HG03342 (cell line): ENCODE measurements around the gene CCNL1.

Source experiments
- ATAC-seq: cut with Tn5 transposase; IDR thresholded peaks from one replicate; pipeline ENCODE4 v1.9.1; 2021; ENCODE audit warnings: mild to moderate bottlenecking, moderate library complexity; ENCODE audit not compliant: unreplicated experiment

CCNL1 gene

GRCh38 chr3:157126365-157126764 is 33.6 kb downstream of the CCNL1 start:
- ATAC-seq: no peak

GRCh38 chr3:157125101-157125500 is 34.8 kb downstream of the CCNL1 start:
- no peak for ATAC-seq

- ATAC-seq: no peak
These were observed 36.3 kb downstream of the CCNL1 start for GRCh38 chr3:157123621-157124020.

- ATAC-seq: no peak
These were observed 37.0 kb downstream of the CCNL1 start for GRCh38 chr3:157122832-157123427.

DNA sequence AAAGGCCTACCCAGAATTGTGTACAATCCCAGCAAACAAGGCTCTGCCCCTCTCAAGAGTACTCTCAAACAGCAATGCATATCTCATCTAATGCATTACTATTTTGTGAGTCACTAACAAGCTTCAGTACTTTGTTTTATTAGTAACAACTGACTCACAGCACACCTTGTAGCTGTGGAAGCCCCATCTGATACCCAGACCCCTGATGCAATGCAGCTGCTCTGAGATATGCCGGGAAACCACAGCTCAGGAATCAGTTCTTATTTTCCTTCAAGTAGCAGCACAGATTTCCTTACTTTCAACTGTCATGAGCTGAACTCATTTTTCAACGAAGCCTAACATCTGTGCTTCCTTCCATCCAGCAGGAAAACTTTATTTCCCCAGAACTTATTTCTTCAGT is 37.8 kb downstream of the CCNL1 start:
- ATAC-seq: no peak

DNA sequence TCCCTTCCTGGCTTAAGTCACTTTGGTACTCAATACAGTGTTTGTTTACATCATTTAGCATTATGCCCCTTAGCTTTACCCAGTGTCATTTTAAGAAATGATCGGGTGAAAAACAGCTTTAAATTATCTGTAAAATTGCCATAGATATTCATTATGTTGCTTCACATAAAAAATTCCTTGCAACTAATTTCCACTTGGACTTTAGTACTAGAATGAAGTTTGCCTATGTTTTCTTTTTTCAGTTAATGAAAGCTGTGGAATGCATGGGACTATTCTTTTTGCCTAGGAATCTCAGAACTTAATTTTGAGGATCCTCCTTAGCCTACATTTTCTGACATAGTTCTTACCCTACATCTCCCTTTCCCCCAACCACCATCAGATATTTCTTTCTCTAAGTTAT is 38.4 kb downstream of the CCNL1 start:
- no peak for ATAC-seq

DNA sequence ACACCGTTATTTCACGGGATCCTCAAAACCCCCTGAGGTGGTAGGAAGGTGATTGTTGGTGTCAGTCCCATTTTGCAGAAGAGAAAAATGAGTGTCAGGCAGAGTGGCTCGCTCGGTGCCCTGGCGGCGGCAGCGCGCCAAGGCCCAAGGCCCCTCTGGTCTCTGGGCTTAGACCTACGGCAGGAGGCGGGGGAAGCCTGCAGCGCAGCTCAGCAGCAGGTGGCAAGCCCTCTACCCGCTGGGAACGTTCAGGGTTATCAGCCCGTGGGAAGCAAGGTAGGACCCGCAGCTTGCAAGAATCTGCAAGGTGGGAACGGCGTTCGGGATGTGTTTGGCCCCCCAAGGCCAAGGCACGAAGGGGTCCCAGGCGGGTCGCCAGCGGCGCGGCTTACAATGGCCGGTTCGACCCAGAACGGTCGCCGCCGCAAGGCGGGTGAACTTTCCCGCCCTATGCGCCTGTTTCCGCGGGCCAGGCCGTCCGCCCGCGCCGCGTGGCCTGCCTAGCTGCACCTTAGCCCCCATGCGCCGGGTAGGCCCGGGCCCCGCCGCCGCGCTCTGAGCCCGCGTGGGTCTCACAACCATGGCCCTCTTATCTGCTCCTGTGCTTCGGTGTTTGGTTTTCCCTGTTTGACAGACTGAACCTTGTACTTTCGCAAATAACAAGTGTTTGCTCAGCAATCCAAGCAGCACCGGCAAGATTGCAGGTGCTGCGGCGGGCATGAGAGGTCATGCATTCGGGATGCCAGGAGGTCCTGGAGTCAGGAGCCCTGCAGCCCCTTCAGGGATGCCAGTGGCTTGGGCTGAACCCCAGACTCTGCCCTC is 39.7 kb downstream of the CCNL1 start:
- no peak for ATAC-seq

GRCh38 chr3:157119369-157119951 is 40.5 kb downstream of the CCNL1 start:
- no peak for ATAC-seq

GRCh38 chr3:157117875-157118654 is 41.9 kb downstream of the CCNL1 start:
- no peak for ATAC-seq

GRCh38 chr3:157117206-157117605 is 42.7 kb downstream of the CCNL1 start:
- ATAC-seq: no peak

DNA sequence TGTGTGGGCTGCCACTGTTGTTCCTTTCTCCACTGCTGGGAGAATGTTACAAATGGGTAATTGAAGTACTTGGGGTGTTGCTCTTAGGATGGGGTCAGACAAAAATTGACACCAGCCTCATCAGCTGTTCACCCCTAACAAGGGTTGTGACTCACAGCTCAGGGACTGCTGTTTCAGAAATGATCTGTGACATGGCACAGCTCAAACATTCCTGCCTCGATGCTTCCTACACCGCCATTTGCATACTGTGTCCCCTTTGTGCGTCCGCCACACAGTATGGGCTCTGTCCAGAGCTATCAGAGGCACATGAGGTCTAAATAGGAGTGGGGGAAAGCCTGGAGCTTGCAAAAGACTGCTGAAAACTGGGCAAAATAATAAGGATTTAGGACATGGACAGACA is 43.9 kb downstream of the CCNL1 start:
- no peak for ATAC-seq

- no peak for ATAC-seq
These were observed 44.6 kb downstream of the CCNL1 start for GRCh38 chr3:157115069-157116006.

GRCh38 chr3:157113832-157114505 is 46.0 kb downstream of the CCNL1 start:
- ATAC-seq: peak; percentile 55

- ATAC-seq: no peak
These were observed 47.4 kb downstream of the CCNL1 start for GRCh38 chr3:157112536-157112935.

DNA sequence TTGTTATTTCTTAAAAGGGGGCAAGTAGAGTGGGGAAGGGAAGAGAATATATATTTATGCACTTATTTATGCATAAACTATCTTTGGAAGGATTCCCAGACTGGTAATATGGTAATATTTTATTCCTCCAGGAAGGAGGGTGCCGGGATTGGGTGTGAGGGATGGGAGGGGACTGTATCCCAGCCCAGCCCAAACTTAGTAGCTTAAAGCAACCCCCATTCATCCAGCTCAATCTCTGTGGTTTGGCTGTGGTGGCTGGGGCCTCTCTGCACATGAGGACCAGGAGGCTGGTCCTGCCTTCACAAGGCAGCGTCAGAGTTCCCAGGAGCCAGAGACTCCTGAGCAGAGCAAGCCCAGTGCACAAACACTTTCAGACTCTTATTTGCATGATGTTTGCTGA is 48.4 kb downstream of the CCNL1 start:
- ATAC-seq: no peak

GRCh38 chr3:157110761-157111278 is 49.1 kb downstream of the CCNL1 start:
- no peak for ATAC-seq

DNA sequence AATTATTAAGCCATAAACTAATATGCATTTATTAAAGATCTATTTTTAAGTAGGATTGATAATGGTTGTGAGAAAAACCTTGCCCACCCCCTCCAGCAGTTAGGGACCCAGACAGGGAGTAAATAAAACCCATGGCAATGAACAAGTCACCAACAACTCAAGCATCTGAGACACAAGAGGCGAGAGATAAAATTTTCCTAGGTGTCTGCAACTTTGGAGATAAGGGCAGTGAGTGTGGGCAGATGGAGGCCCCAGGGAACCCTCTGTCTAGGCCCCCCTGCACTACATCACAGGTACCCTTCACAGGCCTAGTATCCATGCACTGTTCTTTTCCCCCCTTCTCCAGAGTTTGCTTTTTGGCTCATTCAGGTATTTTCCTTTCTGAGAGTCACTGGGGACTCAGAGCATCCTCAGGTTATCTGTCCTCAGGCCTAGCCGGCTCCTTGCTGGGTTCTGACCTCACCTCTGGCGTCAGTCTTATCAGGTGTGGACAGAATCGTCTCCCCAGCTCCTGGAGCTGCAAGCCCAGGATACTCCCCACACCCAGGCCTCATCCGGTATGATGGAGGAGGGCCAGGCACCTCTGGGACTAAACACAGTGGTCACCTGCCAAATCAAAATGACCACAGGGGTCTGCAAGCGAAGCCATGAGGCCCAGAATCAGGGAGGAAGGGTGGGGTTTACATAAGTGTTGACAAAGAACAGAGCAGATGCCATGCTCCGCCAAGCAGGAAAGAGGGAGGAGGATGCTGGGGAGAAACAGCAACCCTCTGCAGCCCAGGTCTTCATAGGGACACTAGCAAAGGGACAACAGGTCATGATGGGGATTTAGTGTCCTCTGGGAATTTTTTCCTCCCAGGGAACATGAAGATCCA is 50.4 kb downstream of the CCNL1 start:
- no peak for ATAC-seq

DNA sequence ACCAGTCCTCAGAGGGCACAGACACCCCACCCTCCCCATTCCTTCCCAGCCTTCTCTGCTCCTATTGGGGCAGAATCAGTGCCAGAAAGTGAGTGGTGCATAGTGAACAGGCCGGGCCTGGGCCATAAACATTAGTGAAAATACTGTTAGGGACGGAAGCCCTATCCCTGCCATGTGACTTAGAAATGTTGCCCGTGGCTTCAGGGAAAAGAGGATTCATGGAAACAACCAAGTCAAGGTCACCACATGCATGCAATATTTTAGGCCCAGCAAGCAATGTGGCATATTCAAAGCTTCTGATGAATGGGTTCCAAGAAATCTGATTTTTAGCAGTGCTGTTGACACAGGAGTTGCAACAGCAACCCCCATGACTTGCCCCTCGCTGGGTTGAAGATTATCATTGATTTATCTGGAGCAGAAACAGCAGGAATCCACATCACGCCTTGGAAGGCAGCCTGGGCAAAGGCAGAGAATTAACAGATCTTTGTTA is 52.3 kb downstream of the CCNL1 start:
- ATAC-seq: no peak
